Measurements from ENCODE around the gene SPA17.
A peak's percentile ranks its signal among the peaks of the same experiment; 100 is the strongest.

The SPA17 gene

DNA sequence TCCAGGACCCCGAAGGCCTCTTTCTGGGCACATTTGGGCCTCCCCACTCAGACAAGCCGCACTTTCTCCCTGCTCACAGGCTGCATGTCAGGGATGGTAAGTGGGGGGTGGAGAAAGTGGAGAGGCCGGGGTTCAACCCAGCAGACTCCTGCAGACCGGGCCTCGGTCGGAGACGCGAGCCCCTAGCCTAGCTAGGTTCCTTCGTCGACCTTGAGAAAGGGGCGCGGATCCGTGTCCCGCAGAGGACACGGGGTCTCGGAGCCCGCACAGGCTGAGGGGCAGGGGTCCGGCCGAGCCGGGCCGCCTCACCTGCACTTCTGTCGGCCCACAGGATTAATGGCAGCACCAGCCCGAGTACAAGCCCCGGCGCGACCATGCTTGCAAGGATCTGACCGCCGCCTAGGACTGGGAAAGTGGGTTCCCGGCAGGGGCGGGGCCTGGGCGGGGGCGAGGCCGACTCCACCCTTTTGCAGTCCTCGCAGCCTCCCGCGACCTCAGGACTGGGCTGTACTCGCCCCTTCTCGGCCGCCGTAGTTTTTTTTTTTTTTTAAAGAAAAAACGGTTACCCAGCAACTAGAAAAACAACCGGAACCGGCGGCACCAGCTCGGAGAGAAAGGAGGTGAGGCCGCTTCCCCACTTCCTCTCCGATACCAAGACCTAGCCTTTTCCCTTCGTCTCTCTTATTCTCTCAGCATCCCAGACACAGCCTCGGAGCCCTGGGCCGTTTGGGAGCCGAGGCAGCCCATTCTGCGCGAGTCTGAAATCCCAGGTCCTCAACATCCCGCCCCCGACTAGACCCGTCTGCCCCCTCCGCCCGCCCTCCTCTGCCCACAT, at the start of gene SPA17, which contains the start of gene SIAE:
Gene SPA17 (plus strand): TSS at position 572 of the 835 bp plus-strand sequence. CDS start 1,361 bp downstream, outside the sequence.
Gene SIAE (minus strand): TSS at position 407 of the 835 bp plus-strand sequence. CDS start 31 bp downstream, at position 376.
- DNase-seq, result no peak

DNA sequence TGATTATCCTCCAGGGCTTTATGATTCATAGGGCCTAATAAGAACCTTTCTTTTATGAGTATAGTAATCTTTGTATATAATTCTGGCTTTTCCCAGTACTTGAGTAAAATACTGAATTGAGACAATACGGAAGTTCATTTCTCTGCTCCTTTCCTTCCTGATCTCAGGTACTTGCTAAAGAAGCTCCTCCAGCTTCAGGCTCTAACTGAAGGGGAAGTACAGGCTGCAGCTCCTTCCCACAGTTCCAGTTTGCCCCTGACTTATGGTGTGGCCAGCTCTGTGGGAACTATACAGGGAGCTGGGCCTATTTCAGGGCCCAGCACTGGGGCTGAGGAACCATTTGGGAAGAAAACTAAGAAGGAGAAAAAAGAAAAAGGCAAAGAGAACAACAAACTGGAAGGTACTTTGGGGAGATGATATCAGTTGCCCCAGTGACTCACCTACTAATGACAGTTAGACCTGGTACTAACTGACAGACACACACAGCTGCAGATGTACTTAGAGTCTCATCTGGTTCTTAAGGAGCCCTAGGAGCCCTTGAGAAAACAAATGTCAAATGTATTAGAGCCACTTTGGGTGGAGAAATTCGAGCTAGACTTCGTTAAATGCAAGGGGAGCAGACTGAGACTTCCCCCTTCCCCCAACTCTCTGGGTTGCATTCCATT, 48.1 kb upstream of the SPA17 start:
- no peak for DNase-seq

DNA sequence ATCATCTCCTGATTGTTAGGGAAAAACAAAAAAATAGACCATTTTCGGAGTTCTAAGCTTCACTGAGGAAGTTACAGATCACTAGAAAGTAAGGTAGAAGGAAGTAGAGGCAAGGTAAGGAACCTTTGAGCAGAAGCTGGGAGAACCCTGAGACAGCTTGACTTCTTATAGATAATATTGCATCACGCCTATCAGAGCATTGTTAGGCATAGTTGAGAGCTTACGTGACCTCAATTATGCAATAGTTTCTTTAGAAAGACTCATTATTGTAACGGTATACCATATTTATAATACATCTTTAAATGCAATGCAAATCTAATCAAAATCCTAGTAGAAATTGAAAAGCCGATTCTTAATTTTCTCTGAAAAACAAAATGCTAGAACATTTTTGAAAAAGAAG, 46.2 kb upstream of the SPA17 start:
- no peak for DNase-seq

DNA sequence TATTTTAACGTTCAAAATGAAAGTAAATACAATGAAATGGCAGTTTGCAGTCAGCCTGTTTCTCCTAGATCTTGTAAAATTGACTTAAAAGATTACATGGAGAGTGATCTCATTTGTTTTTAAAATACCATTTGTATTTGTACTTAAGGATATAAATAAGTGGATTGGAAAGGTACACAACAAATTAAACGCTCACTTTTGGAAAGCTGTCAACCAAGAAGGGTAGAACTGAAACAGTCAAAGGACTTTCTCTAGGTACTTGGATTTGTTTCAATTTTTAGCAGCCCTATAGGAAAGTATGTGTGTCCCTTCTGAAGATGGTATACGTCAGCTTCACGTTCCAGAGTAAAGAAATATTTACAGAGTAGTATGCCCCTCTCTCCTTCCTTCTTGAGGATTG, 43.7 kb upstream of the SPA17 start:
- no peak for DNase-seq

DNA sequence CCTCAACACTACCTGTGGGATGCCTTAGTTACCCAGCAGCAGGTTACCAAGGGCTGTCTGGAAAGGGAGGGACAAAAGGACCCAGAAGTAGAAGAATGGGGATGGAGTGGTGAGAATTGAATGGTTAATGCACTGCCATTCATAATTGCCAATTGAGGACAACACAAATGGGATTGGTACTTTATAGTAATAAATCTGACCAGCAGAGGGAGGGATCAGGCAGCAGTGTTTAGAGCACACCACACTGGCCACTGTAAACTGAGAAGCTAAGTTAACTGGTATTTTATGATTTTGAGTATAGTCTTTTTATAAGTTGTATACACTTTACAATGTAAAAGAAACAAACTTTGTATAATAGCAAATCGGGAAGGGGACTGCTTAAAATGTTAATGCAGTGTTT, 40.3 kb upstream of the SPA17 start:
- DNase-seq, result no peak

DNA sequence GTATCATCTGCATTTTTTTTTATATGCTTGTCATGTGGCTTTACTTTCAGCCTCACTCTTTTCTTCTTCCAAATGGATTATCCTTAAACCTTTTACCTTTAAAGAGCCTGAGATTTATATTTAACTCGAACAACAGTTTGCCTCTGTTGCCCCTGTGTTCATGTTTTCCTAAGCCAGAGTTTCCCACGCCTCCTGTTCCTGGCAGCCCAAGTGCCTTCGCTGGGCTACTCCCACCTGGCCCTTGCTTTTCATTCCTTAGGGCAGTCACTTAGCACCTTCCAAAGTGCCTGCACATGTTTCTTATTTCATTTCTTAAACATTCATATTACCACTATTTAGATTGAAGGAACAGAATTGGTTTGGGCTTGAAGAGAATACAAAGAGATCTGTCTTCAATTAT, 37.8 kb upstream of the SPA17 start:
- no peak for DNase-seq

DNA sequence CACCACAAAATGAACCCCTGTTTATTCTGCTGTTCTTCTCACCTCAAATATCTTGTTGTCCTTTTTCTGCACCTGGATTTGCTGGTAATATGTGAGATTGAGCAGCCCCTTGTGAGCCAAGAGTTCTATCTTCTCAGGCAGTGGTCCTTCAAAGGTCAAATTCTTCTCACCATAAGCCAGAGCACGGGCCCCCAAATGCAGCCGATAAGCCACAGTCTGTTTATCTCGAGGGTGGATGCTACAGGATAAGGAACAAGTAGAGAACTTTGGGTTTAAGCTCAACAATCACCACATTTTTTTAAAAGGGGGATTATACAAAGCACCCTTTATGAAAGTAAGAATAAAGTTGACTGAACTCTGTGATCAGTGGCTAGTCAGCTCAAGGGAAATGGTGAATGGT, 35.2 kb upstream of the SPA17 start:
- DNase-seq, result no peak

DNA sequence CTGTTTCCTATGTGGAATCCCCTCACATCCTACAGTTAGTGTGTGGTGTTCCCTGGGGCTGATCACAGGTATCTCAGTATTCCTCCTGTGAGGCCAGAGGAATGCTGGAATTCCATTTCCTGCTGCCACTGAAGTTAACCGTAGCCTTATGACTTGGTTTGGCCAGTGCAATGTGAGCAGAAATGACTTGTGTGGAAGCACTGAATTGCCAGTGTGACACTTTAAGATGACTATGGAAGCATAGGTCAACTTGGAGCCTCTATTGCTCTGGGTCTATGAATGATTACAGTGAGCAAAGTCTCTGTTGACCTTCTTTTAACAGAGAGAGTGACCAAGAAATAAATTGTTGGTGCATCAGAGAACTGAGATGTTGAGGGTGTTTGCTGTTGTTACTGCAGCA, 34.5 kb upstream of the SPA17 start:
- no peak for DNase-seq

DNA sequence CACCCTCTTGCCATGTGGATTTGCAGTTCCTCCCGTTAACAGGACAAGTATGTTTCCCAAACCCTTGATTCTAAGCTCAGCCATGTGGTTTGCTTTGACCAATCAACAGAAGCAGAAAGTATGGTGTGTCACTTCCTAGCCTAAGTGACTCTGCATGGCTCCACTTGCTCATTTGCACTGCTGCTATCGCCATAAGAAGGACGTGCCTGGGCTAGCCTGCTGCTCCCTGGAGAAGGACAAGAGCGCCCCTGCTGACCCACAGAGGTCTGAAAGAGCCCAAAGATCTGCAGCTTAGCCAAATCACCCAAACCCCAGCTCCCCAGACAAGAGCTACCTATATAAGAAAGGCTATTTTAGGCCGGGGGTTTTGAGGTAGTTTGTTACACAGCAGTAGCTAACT, 33.0 kb upstream of the SPA17 start:
- no peak for DNase-seq

DNA sequence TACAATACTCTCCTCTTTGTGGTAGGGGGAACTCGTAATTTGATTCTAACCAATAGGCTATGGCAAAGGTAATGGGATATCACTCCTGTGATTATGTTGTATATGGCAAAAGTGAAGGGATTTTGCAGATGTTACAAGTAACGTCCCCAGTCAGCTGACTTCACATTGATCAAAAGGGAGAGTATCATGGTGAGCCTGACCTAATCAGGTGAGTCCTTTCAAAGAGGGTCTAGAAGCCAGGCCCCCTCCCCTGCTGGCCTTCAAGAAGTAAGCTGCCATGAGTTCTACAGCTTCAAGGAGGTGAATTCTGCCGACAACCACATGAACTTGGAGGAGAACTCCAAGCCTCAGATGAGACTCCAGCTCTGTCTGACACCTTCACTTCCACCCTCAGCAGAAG, 31.1 kb upstream of the SPA17 start:
- DNase-seq, result no peak

DNA sequence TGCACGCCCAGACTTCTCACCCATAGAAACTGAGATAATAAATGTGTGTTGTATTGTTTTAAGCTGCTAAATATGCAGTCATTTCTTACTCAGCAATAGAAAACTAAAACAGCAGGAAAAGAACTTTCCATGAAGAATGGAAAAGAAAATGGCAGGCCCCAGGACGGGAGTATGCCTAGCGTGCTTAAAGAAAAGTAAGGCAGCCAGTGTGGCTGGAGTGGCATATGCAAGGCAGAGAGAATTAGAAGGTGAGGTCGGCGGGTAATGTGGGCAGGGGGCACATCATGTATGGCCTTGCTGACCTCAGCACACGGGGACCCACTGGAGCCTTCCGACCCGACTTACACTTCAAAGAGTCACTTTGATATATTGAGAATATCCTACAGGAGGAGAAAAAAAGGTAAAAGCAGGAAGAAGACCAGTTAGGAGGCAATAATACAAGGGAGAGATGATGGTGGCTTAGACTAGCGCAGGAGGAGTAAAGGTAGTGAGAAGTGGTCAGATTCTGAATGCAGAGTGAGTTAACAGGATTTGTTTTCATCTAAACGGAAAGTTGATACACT, 30.6 kb upstream of the SPA17 start:
- no peak for DNase-seq

DNA sequence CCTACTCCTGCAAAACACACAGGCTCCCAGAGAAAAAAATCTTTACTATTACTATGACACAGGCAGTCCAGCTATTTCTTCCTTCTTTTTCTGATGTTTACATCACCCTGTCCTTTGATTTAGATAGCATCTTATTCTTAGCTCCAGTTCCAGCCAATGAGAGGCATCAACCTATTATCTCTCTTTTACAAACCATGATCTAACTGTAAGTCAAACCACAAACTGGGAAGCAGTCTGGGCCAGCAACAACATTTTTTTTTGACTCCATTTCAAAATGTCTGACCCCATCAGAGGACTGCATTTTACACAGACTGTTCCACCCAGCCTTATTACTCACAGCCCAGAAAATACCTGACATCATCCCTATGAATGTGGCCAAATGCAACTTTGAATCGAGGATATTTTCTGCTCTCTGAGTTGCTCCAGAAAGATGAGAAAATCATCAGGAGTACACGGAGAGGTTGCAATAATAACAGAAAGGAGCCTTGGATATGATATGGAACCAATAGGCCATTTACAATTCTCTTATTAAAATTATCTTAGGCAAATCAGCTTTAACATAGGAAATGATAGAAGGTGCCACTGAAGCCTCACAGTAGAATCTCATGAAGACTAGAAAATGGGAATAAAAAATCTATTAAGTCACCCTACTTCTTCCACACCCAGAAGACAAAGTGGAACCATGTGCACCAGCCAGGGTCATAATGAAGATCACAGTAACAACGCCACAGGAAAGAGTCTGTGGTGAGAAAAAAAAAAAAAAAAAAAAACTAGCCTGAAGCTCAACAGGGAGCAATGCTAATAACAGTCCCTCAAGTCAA, 29.9 kb upstream of the SPA17 start:
- DNase-seq, result no peak

DNA sequence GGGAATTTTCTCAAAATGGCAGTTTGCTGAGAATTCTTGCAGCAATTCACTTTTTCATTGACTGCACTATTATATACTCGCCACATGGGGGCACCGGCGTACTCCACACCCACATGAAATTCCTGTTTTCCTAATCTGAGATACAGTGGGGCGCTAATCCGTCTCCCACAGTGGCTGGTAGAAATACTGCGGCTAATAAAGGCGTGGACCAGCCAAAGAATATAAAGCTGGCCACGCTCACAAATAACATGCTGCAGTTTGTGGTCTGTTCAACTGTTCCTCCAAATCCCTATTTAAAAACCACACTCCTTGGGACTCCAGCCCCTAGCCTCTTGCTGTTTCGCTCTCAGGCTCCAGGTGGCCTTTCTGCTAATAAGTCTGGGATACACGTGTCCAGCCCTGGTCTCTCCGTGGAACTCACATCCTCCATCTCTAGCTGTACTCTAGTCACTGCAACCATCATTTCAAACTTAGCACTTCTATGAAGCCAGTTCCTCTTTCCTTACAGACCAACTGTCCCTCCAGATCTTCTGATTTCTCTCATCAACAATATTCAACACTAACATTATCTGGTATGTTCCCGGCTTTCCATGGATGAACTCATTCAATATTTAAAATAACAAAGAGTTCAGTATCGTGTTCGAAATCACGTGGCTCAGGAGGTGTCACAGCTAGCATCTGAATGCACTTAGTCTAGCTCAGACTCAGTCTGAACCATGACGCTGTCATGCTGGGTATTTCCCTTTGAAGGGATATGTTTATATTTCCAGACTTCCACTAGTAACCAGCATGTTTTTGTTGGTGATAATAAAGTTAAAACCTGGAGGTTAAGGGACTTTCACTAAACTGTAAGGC, 29.1 kb upstream of the SPA17 start:
- peak; percentile 17 for DNase-seq

DNA sequence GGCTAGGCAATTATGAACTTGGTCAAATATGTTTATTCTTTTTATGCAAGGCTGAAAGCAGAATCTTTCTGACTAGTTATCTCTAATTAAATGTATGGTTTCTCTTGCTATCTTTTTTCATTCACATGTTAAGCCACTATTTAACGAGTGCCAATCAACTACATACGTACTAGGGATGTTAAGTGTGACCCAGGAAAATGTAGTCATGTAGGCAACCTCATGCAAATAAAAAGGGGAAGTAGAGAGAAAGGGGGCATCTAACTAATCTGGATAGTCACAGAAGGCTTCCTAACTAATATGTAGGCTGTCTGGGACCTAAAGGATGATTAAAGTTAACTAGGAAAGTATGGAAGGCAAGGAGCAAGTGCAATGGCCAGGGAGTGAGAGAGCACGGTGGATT, 27.6 kb upstream of the SPA17 start:
- no peak for DNase-seq

DNA sequence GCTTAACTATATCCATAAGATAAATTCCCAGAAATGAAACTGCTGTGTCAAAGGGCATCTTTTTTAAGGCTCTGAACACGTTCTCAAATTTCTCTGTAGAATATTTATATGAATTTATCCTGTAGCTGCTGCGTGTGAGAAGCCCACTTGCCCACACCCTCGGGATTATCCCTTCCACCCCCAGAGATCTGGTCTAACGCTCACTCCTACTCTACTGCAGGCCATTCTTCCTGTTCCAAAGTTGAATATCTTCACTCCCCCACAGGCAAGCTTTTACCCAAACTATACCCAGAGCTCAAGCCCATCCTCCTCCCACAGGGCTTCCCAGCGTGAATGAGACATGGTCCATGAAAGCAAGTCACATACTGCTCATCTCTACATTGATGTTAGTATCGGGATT, 25.1 kb upstream of the SPA17 start:
- DNase-seq, result no peak

DNA sequence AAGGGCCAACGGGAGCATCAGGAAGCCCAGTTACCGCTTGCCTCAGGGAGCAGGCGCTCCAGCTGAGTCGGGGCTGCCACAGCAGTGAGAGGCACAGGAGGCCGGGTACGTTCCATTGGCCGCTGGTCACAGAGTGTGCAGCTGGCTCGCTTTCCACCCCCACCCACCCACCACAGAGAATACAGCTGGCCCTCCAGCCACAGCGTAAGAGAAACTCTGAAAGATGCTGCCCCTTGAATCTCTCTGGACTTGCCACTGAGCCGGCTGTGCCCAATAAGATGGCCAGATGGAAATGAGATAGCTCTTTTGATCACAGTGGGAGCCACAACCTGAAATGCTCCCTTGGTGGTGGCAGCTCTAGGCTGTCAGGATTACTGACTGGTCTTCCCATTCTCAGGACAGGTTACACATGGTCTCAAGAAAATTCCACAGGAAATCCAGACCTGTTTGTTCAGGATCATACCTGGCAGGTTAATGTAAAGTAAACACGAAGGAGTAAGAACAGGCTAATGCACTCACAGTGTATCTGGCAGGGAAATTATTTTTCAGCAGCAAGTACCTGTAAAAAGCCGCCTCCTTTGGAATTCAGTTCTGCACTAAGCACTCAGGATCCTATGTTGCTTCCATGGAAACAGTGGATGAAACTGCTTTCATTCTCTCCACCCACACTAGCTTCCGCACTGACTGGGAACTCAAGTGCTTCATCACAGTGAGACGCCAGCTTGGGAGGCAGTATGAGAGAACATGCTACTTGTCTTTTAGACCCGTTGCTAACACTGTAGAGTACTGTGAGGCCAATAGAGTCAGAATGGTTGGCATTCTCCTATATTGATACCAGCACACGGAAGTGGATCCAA, 16.7 kb upstream of the SPA17 start:
- DNase-seq, result no peak

DNA sequence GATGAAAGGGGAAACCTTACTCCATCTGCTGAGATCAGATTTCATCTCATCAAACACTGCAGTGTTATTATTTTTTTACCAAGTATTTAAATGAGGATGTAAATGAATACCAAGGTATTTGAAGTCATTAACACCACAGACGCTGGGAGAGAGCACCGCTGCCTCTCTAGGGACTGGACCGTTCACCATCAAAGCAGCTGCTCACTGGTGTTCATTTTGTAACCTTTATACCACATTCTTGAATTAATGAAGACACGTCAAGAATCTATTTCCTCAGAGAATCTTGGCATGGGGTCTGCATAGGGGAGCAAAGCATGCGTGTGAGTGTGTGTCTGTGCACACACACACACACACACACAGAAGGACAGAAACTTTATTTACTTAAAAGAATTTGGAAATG, 15.8 kb upstream of the SPA17 start:
- no peak for DNase-seq

DNA sequence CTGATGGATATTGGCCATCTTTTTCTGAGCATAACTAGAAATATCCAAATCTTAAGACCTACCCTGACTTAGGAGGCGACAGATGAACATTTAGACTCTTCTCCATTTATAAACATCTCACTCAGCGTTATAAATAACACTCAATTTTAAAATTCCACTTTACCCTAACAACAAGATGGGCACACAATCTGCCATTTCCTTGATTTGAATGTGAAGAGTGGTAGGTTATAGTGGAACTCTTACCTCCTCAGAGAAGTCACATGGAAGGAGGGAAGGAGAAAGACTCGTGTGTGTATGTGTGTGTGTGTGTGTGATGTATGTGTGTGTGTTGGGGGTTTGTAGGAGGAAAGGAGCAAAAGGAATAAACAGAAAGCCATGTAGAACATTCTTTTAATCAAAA, 15.2 kb upstream of the SPA17 start:
- DNase-seq, result no peak

DNA sequence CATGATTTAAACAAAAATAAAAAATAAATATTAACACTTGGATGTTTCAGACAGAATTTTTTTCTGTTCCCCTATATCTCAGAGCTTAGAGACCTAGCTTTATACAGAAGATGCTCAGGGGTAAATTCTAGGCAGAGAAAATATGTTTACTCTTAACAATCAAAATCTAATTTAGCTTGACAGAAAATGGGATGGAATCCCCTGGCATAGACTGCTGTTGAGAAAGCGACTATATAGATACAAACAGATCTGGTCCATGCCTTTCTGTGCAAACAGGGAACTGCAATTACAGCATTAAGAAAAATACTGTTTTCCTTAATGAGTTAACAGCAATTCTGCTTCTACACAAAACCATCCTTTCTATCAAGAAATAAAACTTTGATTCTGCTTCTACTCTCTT, 14.7 kb upstream of the SPA17 start:
- DNase-seq, result no peak

DNA sequence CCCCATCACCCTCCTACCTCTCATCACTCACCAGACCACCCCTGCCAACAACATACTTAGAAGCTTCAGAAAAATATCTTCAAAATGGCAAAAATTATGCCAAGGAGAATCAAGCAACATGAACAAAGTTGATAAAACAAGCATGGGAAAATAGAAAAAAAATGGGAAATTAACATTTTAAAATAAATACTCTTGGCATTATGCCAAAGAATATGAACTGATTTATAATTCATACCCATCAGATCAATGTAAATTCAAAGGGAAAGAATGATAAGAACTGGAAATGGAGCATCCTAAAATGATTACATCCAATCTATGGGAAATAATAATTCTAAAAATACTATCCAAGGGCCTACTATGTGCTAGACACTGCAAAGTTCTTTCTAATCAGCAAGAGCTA, 12.2 kb upstream of the SPA17 start:
- DNase-seq, result no peak

DNA sequence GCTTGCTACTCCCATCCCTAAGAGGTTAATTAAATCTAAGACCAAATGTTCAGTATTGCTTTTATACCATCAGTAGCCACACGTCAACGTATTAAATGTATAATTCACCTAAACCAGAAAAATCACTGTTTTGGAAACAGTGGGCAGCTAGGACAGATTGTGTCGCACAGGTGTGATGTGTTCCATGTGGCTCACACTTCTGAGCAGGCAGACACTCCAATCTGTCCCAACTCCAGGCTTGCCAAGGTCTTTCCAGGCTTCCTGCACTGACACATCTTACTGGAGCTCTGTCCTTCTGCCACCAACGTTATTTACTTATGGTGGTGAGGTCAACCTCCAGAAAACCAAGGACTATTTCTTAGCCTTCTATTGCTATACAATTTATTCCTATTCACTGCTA, 11.6 kb upstream of the SPA17 start:
- no peak for DNase-seq
